ENCODE measurements around the gene WNT11. TPM values are rescaled to one million over a fixed set of nuclear protein-coding genes. Genes with fewer than 3 reads are reported as not detected.

Gene WNT11
- total RNA-seq, 1 donor from 2014 or later, result 0.26 TPM

- H3K36me3 ChIP-seq, result no peaks in the 10 kb centered on the region
- no peak overlapping the region for H3K4me2 ChIP-seq
- H3F3A ChIP-seq (ENCODE audit: low read depth), result no peaks in the 10 kb centered on the region
- H3K4me3 Mint-ChIP-seq, result no peak overlapping the region
- H3K4me1 ChIP-seq, result peaks cover 13% of the 10 kb centered on the region
- no peak overlapping the region for H3K27ac ChIP-seq
- no peaks in the 10 kb centered on the region for H3K79me2 ChIP-seq (ENCODE audit: low read depth)
- H3K27ac Mint-ChIP-seq, result no peak overlapping the region
- TF ChIP-seq CTCF (IDR thresholded peaks at IDR 0.05), result no peak
- no peak for TF ChIP-seq EZH2 (IDR thresholded peaks at IDR 0.05)
- no peak for TF ChIP-seq EZH2phosphoT487 (IDR thresholded peaks at IDR 0.05)
- H3K9me3 Mint-ChIP-seq, result no peaks in the 10 kb centered on the region
- peaks cover 34% of the 10 kb centered on the region for H3K4me1 Mint-ChIP-seq
- H3K36me3 Mint-ChIP-seq, result no peaks in the 10 kb centered on the region
- peak overlapping the region; percentile 12 for H2AFZ ChIP-seq (replicated peaks)
- H3K27me3 ChIP-seq, result peaks cover 17% of the 10 kb centered on the region
- no peaks in the 10 kb centered on the region for H4K20me1 ChIP-seq (ENCODE audit: low read depth)
- no peak overlapping the region for H3K9ac ChIP-seq
- no peak for DNase-seq (ENCODE audit: low spot score)
- H3K4me3 ChIP-seq, result no peak overlapping the region
- peaks cover 7% of the 10 kb centered on the region for H3K27me3 Mint-ChIP-seq (ENCODE audit: insufficient read depth, low read depth)
- no peaks in the 10 kb centered on the region for H3K9me3 ChIP-seq (ENCODE audit: low read depth)
Observed at GRCh38 chr11:76156971-76157427, 49.3 kb downstream of the WNT11 start.

GRCh38 chr11:76155500-76156227 lies 50.6 kb downstream of the WNT11 start:
- peaks cover 7% of the 10 kb centered on the region for H3K27me3 Mint-ChIP-seq (ENCODE audit: insufficient read depth, low read depth)
- DNase-seq (ENCODE audit: low spot score), result no peak
- Histone ChIP-seq H3K4me1 (peaks cover 13% of the 10 kb centered on the region), H3K27me3 (peaks cover 31% of the 10 kb centered on the region), H3K4me3 (no peak overlapping the region), H3K9ac (no peak overlapping the region), H3K27ac (no peak overlapping the region), H3F3A (ENCODE audit: low read depth) (no peaks in the 10 kb centered on the region), H3K36me3 (no peaks in the 10 kb centered on the region), H3K9me3 (ENCODE audit: low read depth) (no peaks in the 10 kb centered on the region), H2AFZ (replicated peaks) (no peak overlapping the region), H3K4me2 (no peak overlapping the region), H3K79me2 (ENCODE audit: low read depth) (no peaks in the 10 kb centered on the region), H4K20me1 (ENCODE audit: low read depth) (no peaks in the 10 kb centered on the region)
- TF ChIP-seq EZH2 (IDR thresholded peaks at IDR 0.05) (no peak), CTCF (IDR thresholded peaks at IDR 0.05) (no peak), EZH2phosphoT487 (IDR thresholded peaks at IDR 0.05) (no peak)
- H3K9me3 Mint-ChIP-seq, result no peaks in the 10 kb centered on the region
- no peak overlapping the region for H3K27ac Mint-ChIP-seq
- H3K4me1 Mint-ChIP-seq, result peaks cover 30% of the 10 kb centered on the region
- no peaks in the 10 kb centered on the region for H3K36me3 Mint-ChIP-seq
- H3K4me3 Mint-ChIP-seq, result no peak overlapping the region

- no peaks in the 10 kb centered on the region for H3F3A ChIP-seq (ENCODE audit: low read depth)
- Mint-ChIP-seq H3K27me3 (ENCODE audit: insufficient read depth, low read depth) (peaks cover 9% of the 10 kb centered on the region), H3K4me3 (no peak overlapping the region), H3K9me3 (no peaks in the 10 kb centered on the region), H3K4me1 (peaks cover 27% of the 10 kb centered on the region), H3K36me3 (no peaks in the 10 kb centered on the region), H3K27ac (peak overlapping the region; percentile 4)
- no peak for DNase-seq (ENCODE audit: low spot score)
- H3K4me1 ChIP-seq, result peaks cover 13% of the 10 kb centered on the region
- H2AFZ ChIP-seq (replicated peaks), result peak overlapping the region; percentile 80
- no peaks in the 10 kb centered on the region for H3K36me3 ChIP-seq
- no peaks in the 10 kb centered on the region for H3K9me3 ChIP-seq (ENCODE audit: low read depth)
- no peak overlapping the region for H3K27ac ChIP-seq
- no peak overlapping the region for H3K4me2 ChIP-seq
- H3K9ac ChIP-seq, result no peak overlapping the region
- no peak overlapping the region for H3K4me3 ChIP-seq
- no peaks in the 10 kb centered on the region for H4K20me1 ChIP-seq (ENCODE audit: low read depth)
- no peak for TF ChIP-seq EZH2phosphoT487 (IDR thresholded peaks at IDR 0.05)
- no peak for TF ChIP-seq CTCF (IDR thresholded peaks at IDR 0.05)
- no peak for TF ChIP-seq EZH2 (IDR thresholded peaks at IDR 0.05)
- peaks cover 31% of the 10 kb centered on the region for H3K27me3 ChIP-seq
- no peaks in the 10 kb centered on the region for H3K79me2 ChIP-seq (ENCODE audit: low read depth)
Observed at GRCh38 chr11:76153571-76153923, 52.8 kb downstream of the WNT11 start.
